HCT116 (cell line): ENCODE results near the gene RPL31. TPM values are rescaled to one million over a fixed set of nuclear protein-coding genes. Genes with fewer than 3 reads are reported as not detected.

Source experiments
- ATAC-seq: fragments of 200-7000 bp; cut with Tn5 transposase; 2 replicates; pipeline ENCODE4 v1.9.1; 2020; ENCODE audit warnings: mild to moderate bottlenecking, moderate library complexity
- BruUV-seq: library from RNA; stranded (reverse); fragments of 400-500 nt; replicated peaks from 2 replicates; lab custom pipeline; 2021; lab: Mats Ljungman, UMichigan
- CTCF ChIA-PET: fragments of 300-600 bp; sonication (Branson Sonifier 250); formaldehyde crosslinking; loops from one replicate; lab custom pipeline; 2021; ENCODE audit warnings: antibody characterized with exemption; lab: Charles Lee
- POLR2A ChIA-PET: fragments of 300-600, 350-600 bp; sonication (Branson Sonifier 250); formaldehyde crosslinking; loops from one replicate; lab custom pipeline; 2021; ENCODE audit warnings: antibody characterized with exemption; lab: Charles Lee
- RAD21 ChIA-PET, 2 experiments: fragments of 300-600 bp; sonication (Branson Sonifier 250); formaldehyde crosslinking; loops; one replicate each; lab custom pipeline; 2023; ENCODE audit warnings: low total read pairs in 2 of 2; ENCODE audit not compliant: uncharacterized antibody in 2 of 2, unreplicated experiment in 2 of 2, low non-redundant PET in 1 of 2; lab: Charles Lee
- DNase-seq: peaks from one replicate; pipeline ENCODE4 v3.0.0-alpha.2; 2010; ENCODE audit warnings: low read depth, low spot score
- H2AFZ ChIP-seq: fragments of 200-600 bp; shearing (Covaris generic), sonication (generic); 2 replicates; pipeline ENCODE4 v1.6.1; 2017; ENCODE audit warnings: low read depth, mixed run types, mixed read lengths, antibody characterized with exemption, low read length; ENCODE audit not compliant: poor library complexity, severe bottlenecking
- H3K27ac ChIP-seq: 2 replicates; pipeline ENCODE4 v1.5.1; 2012; ENCODE audit warnings: low read depth, low read length
- H3K27me3 ChIP-seq: fragments of 200-600 bp; sonication (generic); 2 replicates; pipeline ENCODE4 v1.6.1; 2016; ENCODE audit warnings: mixed run types, low read length, mixed read lengths; ENCODE audit not compliant: insufficient read depth
- H3K36me3 ChIP-seq, 2 experiments: fragments of 200-500 bp in 1 of 2; fragments of 200-600 bp in 1 of 2; sonication (Bioruptor generic) in 1 of 2; sonication (generic) in 1 of 2; 2 replicates each; pipeline versions ENCODE4 v1.5.1 to v1.6.1; 2014 to 2016; ENCODE audit warnings: low read length in 2 of 2, inconsistent platforms in 1 of 2, mixed read lengths in 1 of 2, mixed run types in 1 of 2; ENCODE audit not compliant: insufficient read depth in 2 of 2, control insufficient read depth in 1 of 2
- H3K4me1 ChIP-seq, 2 experiments: fragments of 200-600 bp in 1 of 2; sonication (generic) in 1 of 2; 2 replicates each; pipeline versions ENCODE4 v1.5.1 to v1.6.1; 2012 to 2017; ENCODE audit warnings: low read length in 2 of 2, inconsistent platforms in 1 of 2, mild to moderate bottlenecking in 1 of 2, mixed read lengths in 1 of 2, mixed run types in 1 of 2, moderate library complexity in 1 of 2; ENCODE audit not compliant: insufficient read depth in 2 of 2, control insufficient read depth in 1 of 2
- H3K4me2 ChIP-seq: fragments of 200-600 bp; sonication (generic); 2 replicates; pipeline ENCODE4 v1.6.1; 2017; ENCODE audit warnings: mixed run types, low read length, mixed read lengths
- H3K4me3 ChIP-seq, 2 experiments: fragments of 200-600 bp in 1 of 2; sonication (generic) in 1 of 2; replicated peaks in 1 of 2; 2 replicates each; pipeline ENCODE4 v1.5.1; 2011 to 2016; ENCODE audit warnings: low read length in 2 of 2, control low read depth in 1 of 2, low read depth in 1 of 2, mild to moderate bottlenecking in 1 of 2, mixed read lengths in 1 of 2, mixed run types in 1 of 2
- H3K79me2 ChIP-seq: fragments of 200-600 bp; sonication (generic); 2 replicates; pipeline ENCODE4 v1.6.1; 2017; ENCODE audit warnings: mild to moderate bottlenecking, mixed run types, low read length, moderate library complexity, mixed read lengths; ENCODE audit not compliant: insufficient read depth
- H3K9ac ChIP-seq: fragments of 200-600 bp; sonication (generic); 2 replicates; pipeline ENCODE4 v1.6.1; 2016; ENCODE audit warnings: low read length, mixed read lengths
- H3K9me2 ChIP-seq: fragments of 200-600 bp; sonication (generic), shearing (Covaris generic); 2 replicates; pipeline ENCODE4 v1.6.1; 2017; ENCODE audit warnings: mixed run types, mild to moderate bottlenecking, moderate library complexity; ENCODE audit not compliant: insufficient read depth
- H3K9me3 ChIP-seq, 2 experiments: fragments of 200-500 bp in 1 of 2; fragments of 200-600 bp in 1 of 2; sonication (Bioruptor generic) in 1 of 2; sonication (generic) in 1 of 2; 2 replicates each; pipeline ENCODE4 v1.6.1; 2014 to 2017; ENCODE audit warnings: low read length in 2 of 2, mixed read lengths in 2 of 2, inconsistent platforms in 1 of 2, low read depth in 1 of 2, mild to moderate bottlenecking in 1 of 2, mixed run types in 1 of 2, moderate library complexity in 1 of 2; ENCODE audit not compliant: control insufficient read depth in 1 of 2, insufficient read depth in 1 of 2
- H4K20me1 ChIP-seq: fragments of 200-600 bp; sonication (generic), shearing (Covaris generic); 2 replicates; pipeline ENCODE4 v1.6.1; 2017; ENCODE audit warnings: mixed run types, mild to moderate bottlenecking, moderate library complexity; ENCODE audit not compliant: insufficient read depth
- CEBPB ChIP-seq: IDR thresholded peaks from 2 replicates; pipeline ENCODE4 v1.6.1; 2012; ENCODE audit warnings: low read depth
- FOSL1 ChIP-seq: IDR thresholded peaks from 2 replicates; pipeline ENCODE4 v1.6.1; 2012; ENCODE audit warnings: low read depth
- POLR2A ChIP-seq: IDR thresholded peaks from 2 replicates; pipeline ENCODE4 v1.7.0; 2011; ENCODE audit warnings: borderline replicate concordance; ENCODE audit not compliant: insufficient read depth, insufficient read length; ENCODE audit errors: extremely low read depth
- SP1 ChIP-seq: IDR thresholded peaks from 2 replicates; pipeline ENCODE4 v1.6.1; 2012; ENCODE audit warnings: low read depth
- YY1 ChIP-seq: IDR thresholded peaks from 2 replicates; pipeline ENCODE4 v1.6.1; 2011; ENCODE audit warnings: low read length, low read depth, moderate library complexity, mild to moderate bottlenecking; ENCODE audit not compliant: insufficient replicate concordance; ENCODE audit errors: extremely low read depth
- ZFX ChIP-seq: fragments of 450-650 bp; IDR thresholded peaks from 2 replicates; pipeline ENCODE4 v1.6.1; 2017
- ZNF274 ChIP-seq: fragments of 200-500 bp; sonication (Bioruptor generic); IDR thresholded peaks from 2 replicates; pipeline ENCODE4 v1.6.1; 2014; ENCODE audit warnings: mild to moderate bottlenecking, low read depth, low read length, inconsistent platforms
- intact Hi-C: fragments of 100-400 bp; cut with micrococcal nuclease; formaldehyde crosslinking; loops from 2 replicates; pipeline ENCODE4 v1.10.0; 2022
- total RNA-seq: library from RNA; stranded (reverse); gene quantifications from one replicate; pipeline ENCODE4 v1.2.1, GENCODE V29; 2021; ENCODE audit not compliant: unreplicated experiment
- TF ChIP-seq, protein P1 (sequence below): IDR thresholded peaks from 2 replicates; pipeline ENCODE4 v1.6.1; 2012; ENCODE audit warnings: low read depth
- TF ChIP-seq, protein P2 (sequence below), 3 experiments: fragments of 200-600 bp in 1 of 3; sonication (generic) in 1 of 3; IDR thresholded peaks in 2 of 3; conservative IDR thresholded peaks in 1 of 3; 2 replicates each; pipeline ENCODE4 v1.5.1; 2012 to 2017; ENCODE audit warnings: low read depth in 2 of 3, low read length in 2 of 3, antibody characterized with exemption in 1 of 3, borderline replicate concordance in 1 of 3, control low read depth in 1 of 3, mild to moderate bottlenecking in 1 of 3, mixed read lengths in 1 of 3, mixed run types in 1 of 3, moderate library complexity in 1 of 3; ENCODE audit not compliant: insufficient read depth in 1 of 3
- TF ChIP-seq, protein P3 (sequence below): IDR thresholded peaks from 2 replicates; pipeline ENCODE4 v1.6.1; 2011; ENCODE audit warnings: mild to moderate bottlenecking, low read length, moderate library complexity; ENCODE audit not compliant: insufficient replicate concordance; ENCODE audit errors: extremely low read depth
- TF ChIP-seq, protein P4 (sequence below): IDR thresholded peaks from 2 replicates; pipeline ENCODE4 v1.6.1; 2012

Gene RPL31
- total RNA-seq, 1 experiment from 2014 or later = 1,340 TPM

DNA sequence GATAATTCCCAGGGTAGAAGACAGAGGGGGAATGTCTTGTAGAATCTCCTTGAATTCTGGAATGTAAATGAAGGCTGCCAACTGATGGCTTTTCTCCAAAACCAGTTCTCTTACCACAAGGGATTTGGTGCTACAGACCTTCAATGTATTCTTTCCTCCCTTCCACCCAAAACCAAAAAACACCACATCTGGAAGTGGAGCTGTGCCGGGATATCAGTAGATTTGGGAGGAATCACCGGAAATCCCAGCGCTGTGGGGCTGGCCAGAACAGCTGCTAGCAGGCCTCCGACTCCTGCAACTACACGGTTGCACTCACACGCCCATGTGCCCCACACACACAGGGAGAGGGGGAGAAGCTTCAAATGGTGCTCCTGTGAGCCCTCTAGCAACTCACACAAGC, 45.7 kb downstream of the RPL31 start:
- peak overlapping the region; percentile 22 for H3K27ac ChIP-seq
- intact Hi-C loops = no loop called here
- H3K27me3 ChIP-seq = no peaks in the 10 kb centered on the region
- H3K79me2 ChIP-seq = no peaks in the 10 kb centered on the region
- no peaks in the 10 kb centered on the region for H4K20me1 ChIP-seq
- no peak overlapping the region for H3K9ac ChIP-seq
- peaks cover 12 to 16% of the 10 kb centered on the region in 2 experiments for H3K4me1 ChIP-seq
- no peak overlapping the region for H2AFZ ChIP-seq
- H3K9me3 ChIP-seq = no peaks in the 10 kb centered on the region
- CTCF ChIA-PET = interaction anchor here (1.3 kb wide), 2 partner anchors 10 to 11 kb away, joined by 4 read pairs; no protein-coding TSS in a partner anchor
- RAD21 ChIA-PET = no interaction called here
- peaks cover 0 to 9% of the 10 kb centered on the region in 2 experiments; a peak in 2 of 4 replicates for H3K36me3 ChIP-seq
- H3K4me2 ChIP-seq = peak overlapping the region; percentile 38; the same call in 1 of the 2 replicates
- no peak overlapping the region for H3K4me3 ChIP-seq
- DNase-seq (no peak), ATAC-seq (peak; percentile 14; the same call in 1 of the 2 replicates)
- no peaks in the 10 kb centered on the region for H3K9me2 ChIP-seq
- TF ChIP-seq POLR2A (no peak), SP1 (0 out of 2 replicates have a peak, but pooled peaks have one; percentile 2)
- POLR2A ChIA-PET = no interaction called here
- BruUV-seq = no TSS peak

DNA sequence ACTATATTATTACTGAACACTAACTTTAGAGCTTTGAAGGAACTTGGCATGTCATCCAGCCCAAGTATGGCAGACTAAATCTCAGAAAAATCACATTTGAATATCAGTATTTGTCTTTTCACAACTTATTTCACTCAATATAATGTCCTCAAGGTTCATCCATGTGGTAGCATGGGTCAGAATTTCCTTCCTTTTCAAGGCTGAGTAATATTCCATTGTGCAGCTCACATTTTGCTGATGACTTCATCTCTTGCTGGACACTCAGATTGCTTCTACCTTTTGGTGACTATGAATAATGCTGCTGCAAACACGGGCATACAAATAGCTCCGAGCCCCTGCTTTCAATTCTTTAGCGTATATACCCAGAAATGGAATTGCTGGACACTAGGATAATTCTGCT, 46.7 kb downstream of the RPL31 start:
- no peak overlapping the region for H3K4me3 ChIP-seq
- ATAC-seq (no peak), DNase-seq (no peak)
- RAD21 ChIA-PET = no interaction called here
- H3K79me2 ChIP-seq = no peaks in the 10 kb centered on the region
- intact Hi-C loops = no loop called here
- H3K36me3 ChIP-seq = peaks cover 3 to 10% of the 10 kb centered on the region in 2 experiments; a peak in 2 of 4 replicates
- H3K27me3 ChIP-seq = no peaks in the 10 kb centered on the region
- H2AFZ ChIP-seq = no peak overlapping the region
- no TSS peak for BruUV-seq
- no peak overlapping the region for H3K4me2 ChIP-seq
- H3K9me2 ChIP-seq = no peaks in the 10 kb centered on the region
- POLR2A ChIA-PET = no interaction called here
- CTCF ChIA-PET = no interaction called here
- peaks cover 12 to 16% of the 10 kb centered on the region in 2 experiments for H3K4me1 ChIP-seq
- H4K20me1 ChIP-seq = no peaks in the 10 kb centered on the region
- no peak overlapping the region for H3K27ac ChIP-seq
- H3K9me3 ChIP-seq = no peaks in the 10 kb centered on the region
- H3K9ac ChIP-seq = no peak overlapping the region
- TF ChIP-seq CEBPB (no peak), ZNF274 (no peak), YY1 (no peak), ZFX (no peak), POLR2A (no peak), FOSL1 (no peak)
- TF ChIP-seq, protein P1, sequence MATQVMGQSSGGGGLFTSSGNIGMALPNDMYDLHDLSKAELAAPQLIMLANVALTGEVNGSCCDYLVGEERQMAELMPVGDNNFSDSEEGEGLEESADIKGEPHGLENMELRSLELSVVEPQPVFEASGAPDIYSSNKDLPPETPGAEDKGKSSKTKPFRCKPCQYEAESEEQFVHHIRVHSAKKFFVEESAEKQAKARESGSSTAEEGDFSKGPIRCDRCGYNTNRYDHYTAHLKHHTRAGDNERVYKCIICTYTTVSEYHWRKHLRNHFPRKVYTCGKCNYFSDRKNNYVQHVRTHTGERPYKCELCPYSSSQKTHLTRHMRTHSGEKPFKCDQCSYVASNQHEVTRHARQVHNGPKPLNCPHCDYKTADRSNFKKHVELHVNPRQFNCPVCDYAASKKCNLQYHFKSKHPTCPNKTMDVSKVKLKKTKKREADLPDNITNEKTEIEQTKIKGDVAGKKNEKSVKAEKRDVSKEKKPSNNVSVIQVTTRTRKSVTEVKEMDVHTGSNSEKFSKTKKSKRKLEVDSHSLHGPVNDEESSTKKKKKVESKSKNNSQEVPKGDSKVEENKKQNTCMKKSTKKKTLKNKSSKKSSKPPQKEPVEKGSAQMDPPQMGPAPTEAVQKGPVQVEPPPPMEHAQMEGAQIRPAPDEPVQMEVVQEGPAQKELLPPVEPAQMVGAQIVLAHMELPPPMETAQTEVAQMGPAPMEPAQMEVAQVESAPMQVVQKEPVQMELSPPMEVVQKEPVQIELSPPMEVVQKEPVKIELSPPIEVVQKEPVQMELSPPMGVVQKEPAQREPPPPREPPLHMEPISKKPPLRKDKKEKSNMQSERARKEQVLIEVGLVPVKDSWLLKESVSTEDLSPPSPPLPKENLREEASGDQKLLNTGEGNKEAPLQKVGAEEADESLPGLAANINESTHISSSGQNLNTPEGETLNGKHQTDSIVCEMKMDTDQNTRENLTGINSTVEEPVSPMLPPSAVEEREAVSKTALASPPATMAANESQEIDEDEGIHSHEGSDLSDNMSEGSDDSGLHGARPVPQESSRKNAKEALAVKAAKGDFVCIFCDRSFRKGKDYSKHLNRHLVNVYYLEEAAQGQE = no peak
- TF ChIP-seq, protein P2, sequence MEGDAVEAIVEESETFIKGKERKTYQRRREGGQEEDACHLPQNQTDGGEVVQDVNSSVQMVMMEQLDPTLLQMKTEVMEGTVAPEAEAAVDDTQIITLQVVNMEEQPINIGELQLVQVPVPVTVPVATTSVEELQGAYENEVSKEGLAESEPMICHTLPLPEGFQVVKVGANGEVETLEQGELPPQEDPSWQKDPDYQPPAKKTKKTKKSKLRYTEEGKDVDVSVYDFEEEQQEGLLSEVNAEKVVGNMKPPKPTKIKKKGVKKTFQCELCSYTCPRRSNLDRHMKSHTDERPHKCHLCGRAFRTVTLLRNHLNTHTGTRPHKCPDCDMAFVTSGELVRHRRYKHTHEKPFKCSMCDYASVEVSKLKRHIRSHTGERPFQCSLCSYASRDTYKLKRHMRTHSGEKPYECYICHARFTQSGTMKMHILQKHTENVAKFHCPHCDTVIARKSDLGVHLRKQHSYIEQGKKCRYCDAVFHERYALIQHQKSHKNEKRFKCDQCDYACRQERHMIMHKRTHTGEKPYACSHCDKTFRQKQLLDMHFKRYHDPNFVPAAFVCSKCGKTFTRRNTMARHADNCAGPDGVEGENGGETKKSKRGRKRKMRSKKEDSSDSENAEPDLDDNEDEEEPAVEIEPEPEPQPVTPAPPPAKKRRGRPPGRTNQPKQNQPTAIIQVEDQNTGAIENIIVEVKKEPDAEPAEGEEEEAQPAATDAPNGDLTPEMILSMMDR (IDR thresholded peaks at IDR 0.05 in 2 of 3, conservative IDR thresholded peaks at IDR 0.05 in 1 of 3; ENCODE audit: borderline replicate concordance in 1 of 3, insufficient read depth in 1 of 3, low read depth in 2 of 3, low read length in 2 of 3) = no peak
- TF ChIP-seq, protein P3, sequence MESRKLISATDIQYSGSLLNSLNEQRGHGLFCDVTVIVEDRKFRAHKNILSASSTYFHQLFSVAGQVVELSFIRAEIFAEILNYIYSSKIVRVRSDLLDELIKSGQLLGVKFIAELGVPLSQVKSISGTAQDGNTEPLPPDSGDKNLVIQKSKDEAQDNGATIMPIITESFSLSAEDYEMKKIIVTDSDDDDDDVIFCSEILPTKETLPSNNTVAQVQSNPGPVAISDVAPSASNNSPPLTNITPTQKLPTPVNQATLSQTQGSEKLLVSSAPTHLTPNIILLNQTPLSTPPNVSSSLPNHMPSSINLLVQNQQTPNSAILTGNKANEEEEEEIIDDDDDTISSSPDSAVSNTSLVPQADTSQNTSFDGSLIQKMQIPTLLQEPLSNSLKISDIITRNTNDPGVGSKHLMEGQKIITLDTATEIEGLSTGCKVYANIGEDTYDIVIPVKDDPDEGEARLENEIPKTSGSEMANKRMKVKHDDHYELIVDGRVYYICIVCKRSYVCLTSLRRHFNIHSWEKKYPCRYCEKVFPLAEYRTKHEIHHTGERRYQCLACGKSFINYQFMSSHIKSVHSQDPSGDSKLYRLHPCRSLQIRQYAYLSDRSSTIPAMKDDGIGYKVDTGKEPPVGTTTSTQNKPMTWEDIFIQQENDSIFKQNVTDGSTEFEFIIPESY = no peak
- TF ChIP-seq, protein P4, sequence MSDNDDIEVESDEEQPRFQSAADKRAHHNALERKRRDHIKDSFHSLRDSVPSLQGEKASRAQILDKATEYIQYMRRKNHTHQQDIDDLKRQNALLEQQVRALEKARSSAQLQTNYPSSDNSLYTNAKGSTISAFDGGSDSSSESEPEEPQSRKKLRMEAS = no peak
